ENCODE measurements around the gene STAT5A. TPM values are rescaled to one million over a fixed set of nuclear protein-coding genes. Genes with fewer than 3 reads are reported as not detected.

STAT5A gene
- total RNA-seq, 4 donors from 2014 or later = 32.1 to 56.0 (median 45.6) TPM

GRCh38 chr17:42279776-42280630, 8.3 kb upstream of the STAT5A start:
- H3K27ac ChIP-seq = no peak overlapping the region
- peak; percentile 37 to 48 for DNase-seq (ENCODE audit: low spot score in 2 of 2)
- no peaks in the 10 kb centered on the region for H3K27me3 ChIP-seq
- H3K9me3 ChIP-seq = no peaks in the 10 kb centered on the region
- H3K36me3 ChIP-seq = no peaks in the 10 kb centered on the region
- H3K4me3 ChIP-seq = no peak overlapping the region
- peaks cover 24% of the 10 kb centered on the region for H3K4me1 ChIP-seq
- no peak for TF ChIP-seq EP300 (IDR thresholded peaks at IDR 0.05)
- TF ChIP-seq POLR2AphosphoS5 (IDR thresholded peaks at IDR 0.05) = no peak
- TF ChIP-seq CTCF (IDR thresholded peaks at IDR 0.05) = no peak
- no peak for TF ChIP-seq POLR2A (IDR thresholded peaks at IDR 0.05)
- 83% methylated on average over 4 of the region's 4 CpGs for WGBS

- Histone ChIP-seq H3K27me3 (no peaks in the 10 kb centered on the region), H3K27ac (no peak overlapping the region), H3K9me3 (no peaks in the 10 kb centered on the region), H3K4me1 (peaks cover 33% of the 10 kb centered on the region), H3K4me3 (no peak overlapping the region), H3K36me3 (no peaks in the 10 kb centered on the region)
- peak; percentile 54 to 74 for DNase-seq (ENCODE audit: low spot score in 2 of 2)
- TF ChIP-seq CTCF (IDR thresholded peaks at IDR 0.05) (no peak), POLR2A (IDR thresholded peaks at IDR 0.05) (no peak), EP300 (IDR thresholded peaks at IDR 0.05) (no peak), POLR2AphosphoS5 (IDR thresholded peaks at IDR 0.05) (no peak)
- WGBS = 83% methylated on average over 7 of the region's 7 CpGs
These were observed 6.7 kb upstream of the STAT5A start for GRCh38 chr17:42281571-42282096.

GRCh38 chr17:42282478-42283080, 5.7 kb upstream of the STAT5A start:
- peak; percentile 40 to 45 for DNase-seq (ENCODE audit: low spot score in 2 of 2)
- H3K27me3 ChIP-seq = no peaks in the 10 kb centered on the region
- WGBS = 85% methylated on average over 6 of the region's 6 CpGs
- H3K4me1 ChIP-seq = peaks cover 35% of the 10 kb centered on the region
- no peaks in the 10 kb centered on the region for H3K9me3 ChIP-seq
- H3K36me3 ChIP-seq = no peaks in the 10 kb centered on the region
- TF ChIP-seq EP300 (IDR thresholded peaks at IDR 0.05) = no peak
- TF ChIP-seq POLR2A (IDR thresholded peaks at IDR 0.05) = no peak
- no peak for TF ChIP-seq POLR2AphosphoS5 (IDR thresholded peaks at IDR 0.05)
- TF ChIP-seq CTCF (IDR thresholded peaks at IDR 0.05) = no peak
- H3K27ac ChIP-seq = peak overlapping the region; percentile 10
- H3K4me3 ChIP-seq = no peak overlapping the region

GRCh38 chr17:42283241-42284023, 4.9 kb upstream of the STAT5A start:
- H3K4me3 ChIP-seq = no peak overlapping the region
- 69% methylated on average over 7 of the region's 7 CpGs for WGBS
- DNase-seq (ENCODE audit: low spot score in 2 of 2) = peak; percentile 54 to 65
- no peaks in the 10 kb centered on the region for H3K27me3 ChIP-seq
- H3K36me3 ChIP-seq = no peaks in the 10 kb centered on the region
- H3K4me1 ChIP-seq = peaks cover 39% of the 10 kb centered on the region
- peak overlapping the region; percentile 5 for H3K27ac ChIP-seq
- TF ChIP-seq EP300 (IDR thresholded peaks at IDR 0.05) = no peak
- TF ChIP-seq POLR2AphosphoS5 (IDR thresholded peaks at IDR 0.05) = no peak
- TF ChIP-seq POLR2A (IDR thresholded peaks at IDR 0.05) = no peak
- TF ChIP-seq CTCF (IDR thresholded peaks at IDR 0.05) = no peak
- no peaks in the 10 kb centered on the region for H3K9me3 ChIP-seq
